ENCODE results near the gene RPE.

Gene RPE

GRCh38 chr2:209969692-209970091 is 32.7 kb upstream of the RPE start:
- TF ChIP-seq CTCF (IDR thresholded peaks at IDR 0.05; ENCODE audit: borderline replicate concordance, insufficient read depth, low read depth, low read length): no peak
- H3K4me3 ChIP-seq (ENCODE audit: low read depth, low read length): no peak overlapping the region

GRCh38 chr2:209970271-209970670 is 32.2 kb upstream of the RPE start:
- H3K4me3 ChIP-seq (ENCODE audit: low read depth, low read length): no peak overlapping the region
- TF ChIP-seq CTCF (IDR thresholded peaks at IDR 0.05; ENCODE audit: borderline replicate concordance, insufficient read depth, low read depth, low read length): no peak

GRCh38 chr2:209970711-209971110 is 31.7 kb upstream of the RPE start:
- no peak for TF ChIP-seq CTCF (IDR thresholded peaks at IDR 0.05; ENCODE audit: borderline replicate concordance, insufficient read depth, low read depth, low read length)
- H3K4me3 ChIP-seq (ENCODE audit: low read depth, low read length): no peak overlapping the region

GRCh38 chr2:209973328-209973727 is 29.1 kb upstream of the RPE start:
- TF ChIP-seq CTCF (IDR thresholded peaks at IDR 0.05; ENCODE audit: borderline replicate concordance, insufficient read depth, low read depth, low read length): no peak
- no peak overlapping the region for H3K4me3 ChIP-seq (ENCODE audit: low read depth, low read length)

GRCh38 chr2:209974576-209974975 is 27.9 kb upstream of the RPE start:
- no peak for TF ChIP-seq CTCF (IDR thresholded peaks at IDR 0.05; ENCODE audit: borderline replicate concordance, insufficient read depth, low read depth, low read length)

GRCh38 chr2:209976698-209977385 is 25.6 kb upstream of the RPE start:
- H3K4me3 ChIP-seq (ENCODE audit: low read depth, low read length): no peak overlapping the region
- TF ChIP-seq CTCF (IDR thresholded peaks at IDR 0.05; ENCODE audit: borderline replicate concordance, insufficient read depth, low read depth, low read length): no peak

More at GRCh38 chr2:209974576-209974975, 27.9 kb upstream of the RPE start:
- H3K4me3 ChIP-seq (ENCODE audit: low read depth, low read length): no peak overlapping the region

Measured in GM12875 (cell line).